GM11168 (cell line): ENCODE data around the gene PAIP2.
"Not testable (repeated sequence)": the region's sequence is repeated elsewhere in the genome, so short reads cannot be mapped to it uniquely, and the experiment has no call there.

Source experiments
- in situ Hi-C: fragments of 300-500 bp; cut with MboI; formaldehyde crosslinking; loops from one replicate; pipeline ENCODE4 v1.12.0; 2022; ENCODE audit warnings: low sequenced_read_pairs; ENCODE audit not compliant: unreplicated experiment

The PAIP2 gene

DNA sequence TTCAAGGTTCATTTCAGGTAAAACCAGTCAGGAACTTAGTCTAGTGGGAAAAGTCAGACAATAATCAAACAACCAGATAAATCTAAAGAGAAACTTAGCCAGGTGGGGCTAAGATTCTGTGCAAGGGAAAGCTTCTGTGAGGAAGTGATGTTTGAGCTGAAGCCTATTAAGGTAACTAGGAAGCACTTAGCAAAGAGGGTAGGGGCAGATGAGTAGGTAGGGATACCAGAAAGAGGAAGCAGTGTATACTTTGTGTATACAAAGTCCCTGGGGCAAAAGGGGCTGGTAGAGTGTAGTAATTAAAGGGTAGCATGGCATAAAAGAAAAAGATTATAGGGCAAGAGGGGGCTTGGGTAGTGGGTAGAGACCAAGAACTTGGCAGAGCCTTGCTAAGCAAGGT lies 65.9 kb downstream of the PAIP2 start:
- in situ Hi-C loops: no loop called here

DNA sequence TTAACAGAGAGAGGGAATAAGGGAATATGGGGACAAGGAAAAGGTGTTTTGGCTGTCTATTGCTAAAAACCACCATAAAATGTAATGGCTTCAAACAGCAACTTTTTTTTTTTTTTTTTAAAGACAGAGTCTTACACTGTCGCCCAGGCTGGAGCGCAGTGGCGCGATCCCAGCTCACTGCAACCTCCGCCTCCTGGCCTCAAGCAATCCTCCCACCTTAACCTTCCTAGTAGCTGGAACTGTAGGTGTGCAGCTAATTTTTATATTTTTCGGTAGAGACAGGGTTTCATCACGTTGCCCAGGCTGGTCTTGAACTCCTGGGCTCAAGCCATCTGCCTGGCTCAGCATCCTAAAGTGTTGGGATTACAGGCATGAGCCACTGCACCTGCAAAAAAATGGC lies 66.5 kb downstream of the PAIP2 start:
- in situ Hi-C loops: no loop called here

GRCh38 chr5:139409116-139409515 lies 67.5 kb downstream of the PAIP2 start:
- in situ Hi-C loops: not testable (repeated sequence)

GRCh38 chr5:139410121-139410992 lies 68.7 kb downstream of the PAIP2 start:
- in situ Hi-C loops: loop anchor here (5.0 kb wide), 1 partner anchor 107 kb away; no protein-coding TSS in a partner anchor

- in situ Hi-C loops: loop anchor here (5.0 kb wide), 1 partner anchor 106 kb away; no protein-coding TSS in a partner anchor
Observed at GRCh38 chr5:139410993-139411828, 69.6 kb downstream of the PAIP2 start.

- in situ Hi-C loops: loop anchor here (5.0 kb wide), 1 partner anchor 104 kb away; no protein-coding TSS in a partner anchor
Observed at GRCh38 chr5:139413153-139413552, 71.5 kb downstream of the PAIP2 start.

DNA sequence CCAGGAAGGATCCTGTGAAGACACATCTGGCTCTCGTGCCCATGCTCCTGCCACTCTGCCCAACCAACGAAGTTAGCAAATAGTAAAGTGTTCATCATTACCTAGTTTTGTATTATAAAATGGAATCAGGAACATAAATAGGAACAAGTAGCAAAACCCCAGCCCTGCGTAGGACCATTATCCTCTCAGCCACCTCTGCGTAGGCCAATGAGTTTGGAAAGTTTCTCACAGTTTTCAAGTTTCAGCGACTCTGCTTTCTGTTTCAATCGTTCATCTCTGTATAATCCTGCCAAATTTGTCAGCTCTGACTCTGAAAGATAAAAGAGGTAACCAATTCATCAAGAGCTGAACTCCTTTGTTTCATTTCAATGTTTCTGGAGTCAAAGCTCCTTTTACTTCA lies 72.3 kb downstream of the PAIP2 start:
- in situ Hi-C loops: loop anchor here (5.0 kb wide), 1 partner anchor 103 kb away; no protein-coding TSS in a partner anchor

DNA sequence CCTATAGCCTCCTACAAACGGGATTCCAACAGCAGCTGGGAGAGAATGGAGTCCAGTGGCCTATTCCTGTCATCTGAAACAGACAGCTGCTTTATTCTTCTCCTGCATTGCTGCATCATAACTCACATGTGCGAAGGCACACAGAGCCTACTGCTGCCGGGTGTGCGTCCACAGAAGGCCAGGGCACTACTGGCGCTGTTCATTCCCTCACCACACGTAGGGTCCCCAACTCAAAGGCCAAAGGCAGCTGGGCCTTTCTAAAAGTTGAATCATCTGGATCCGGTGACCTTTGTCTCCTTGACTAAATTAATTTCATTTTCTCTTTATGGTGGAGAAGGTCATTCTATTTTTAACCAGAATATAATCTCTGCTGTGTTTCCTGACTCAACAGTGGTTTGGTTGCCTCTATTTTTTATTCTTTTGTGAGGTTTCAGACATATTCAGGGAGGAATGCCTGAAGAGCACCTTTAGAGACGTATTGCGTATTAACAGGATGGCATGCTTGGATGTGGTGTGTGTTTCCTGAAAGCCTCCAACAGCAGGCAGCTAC lies 73.0 kb downstream of the PAIP2 start:
- in situ Hi-C loops: loop anchor here (5.0 kb wide), 1 partner anchor 103 kb away; no protein-coding TSS in a partner anchor

- in situ Hi-C loops: no loop called here
Observed at GRCh38 chr5:139415221-139415861, 73.7 kb downstream of the PAIP2 start.

- in situ Hi-C loops: no loop called here
Observed at GRCh38 chr5:139415869-139416268, 74.2 kb downstream of the PAIP2 start.

DNA sequence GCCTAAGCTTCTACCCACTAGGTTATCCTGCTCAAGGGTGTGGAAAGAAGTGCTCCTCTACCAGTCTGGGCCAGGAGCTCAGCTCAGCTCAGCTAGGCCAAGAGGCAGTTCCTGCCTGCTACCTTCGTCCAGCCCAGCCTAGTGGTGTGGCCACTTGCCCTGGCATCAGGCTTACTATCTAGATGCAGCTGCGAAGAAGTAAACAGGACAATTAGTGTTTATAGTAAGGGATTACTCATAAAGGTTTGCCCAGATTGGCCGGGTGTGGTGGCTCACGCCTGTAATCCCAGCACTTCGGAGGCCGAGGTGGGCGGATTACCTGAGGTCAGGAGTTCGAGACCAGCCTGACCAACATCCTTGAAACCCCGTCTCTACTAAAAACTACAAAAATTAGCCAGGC lies 75.0 kb downstream of the PAIP2 start:
- in situ Hi-C loops: no loop called here

DNA sequence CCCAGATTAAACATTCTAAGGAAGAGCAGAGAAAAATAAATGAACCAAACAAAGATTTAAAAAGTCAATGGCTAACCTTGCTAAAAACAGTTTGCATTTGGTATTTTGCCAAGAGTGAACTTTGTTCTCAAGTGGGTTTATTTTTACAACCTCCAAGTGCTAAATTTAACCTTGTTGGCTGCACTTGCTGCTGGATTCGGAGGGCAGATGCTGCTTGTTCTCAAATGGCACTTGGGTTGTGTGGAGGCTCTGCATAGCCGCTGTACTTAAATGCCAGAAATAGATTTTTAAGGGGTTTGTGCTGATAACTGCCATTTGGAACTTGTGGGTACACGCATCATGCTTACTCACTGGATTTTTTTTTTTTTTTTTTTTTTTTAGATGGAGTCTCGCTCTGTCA lies 75.6 kb downstream of the PAIP2 start:
- in situ Hi-C loops: no loop called here

- in situ Hi-C loops: no loop called here
Observed at GRCh38 chr5:139418793-139419192, 77.1 kb downstream of the PAIP2 start.
